ENCODE results near the gene DYRK2.
A peak's percentile ranks its signal among the peaks of the same experiment; 100 is the strongest.

DYRK2 gene

DNA sequence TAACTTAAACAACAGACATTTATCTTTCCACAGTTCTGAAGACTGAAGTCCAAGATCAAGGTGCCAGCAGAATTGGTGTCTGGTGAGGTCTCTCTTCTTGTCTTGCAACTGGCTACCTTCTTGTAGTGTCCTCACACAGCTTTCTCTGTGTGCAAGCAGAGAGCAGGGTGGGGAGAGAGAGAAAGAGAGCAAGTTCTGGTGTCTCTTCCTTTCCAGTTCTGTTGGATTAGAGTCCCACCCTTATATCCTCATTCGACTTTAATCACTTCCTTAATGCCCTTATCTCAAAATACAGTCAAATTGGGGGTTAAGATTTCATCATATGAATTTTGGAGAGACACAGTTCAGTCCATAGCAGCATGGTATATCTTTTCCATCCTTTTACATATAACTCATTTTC is 40.8 kb downstream of the DYRK2 start:
- Histone ChIP-seq H3K79me2 (ENCODE audit: control insufficient read depth, insufficient read depth, low read length, unreplicated experiment) (no peaks in the 10 kb centered on the region), H3K27ac (ENCODE audit: low read depth, low read length) (no peak overlapping the region), H3K36me3 (ENCODE audit: insufficient read depth, low read length) (no peaks in the 10 kb centered on the region), H3K27me3 (ENCODE audit: insufficient read depth, low read length) (no peaks in the 10 kb centered on the region), H3K4me1 (ENCODE audit: control insufficient read depth, insufficient read depth, low read length, unreplicated experiment) (no peaks in the 10 kb centered on the region), H2AFZ (ENCODE audit: low read length, unreplicated experiment) (no peak overlapping the region), H3K4me3 (ENCODE audit: low read depth, low read length) (no peak overlapping the region)

DNA sequence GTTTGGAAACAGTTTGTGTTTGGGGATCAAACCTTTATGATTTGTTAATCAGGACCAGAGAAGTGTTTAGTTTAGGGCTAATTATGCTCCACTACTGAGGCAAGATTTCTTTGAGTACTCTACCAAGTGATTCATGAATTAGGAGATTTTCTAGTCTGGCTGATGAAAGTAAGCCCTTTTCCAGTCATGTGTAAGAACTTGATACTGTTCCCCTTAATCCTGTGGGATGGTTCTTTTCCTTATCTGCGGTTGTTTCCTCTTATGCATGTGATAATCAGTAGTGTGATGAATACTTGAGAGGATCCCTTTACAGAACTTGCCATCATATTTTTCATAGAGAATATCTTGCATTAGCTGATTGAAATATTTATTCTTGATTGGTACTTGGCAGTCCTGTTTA is 42.1 kb downstream of the DYRK2 start:
- no peaks in the 10 kb centered on the region for H3K4me1 ChIP-seq (ENCODE audit: control insufficient read depth, insufficient read depth, low read length, unreplicated experiment)
- H3K27me3 ChIP-seq (ENCODE audit: insufficient read depth, low read length), result no peaks in the 10 kb centered on the region
- no peaks in the 10 kb centered on the region for H3K36me3 ChIP-seq (ENCODE audit: insufficient read depth, low read length)
- H3K4me3 ChIP-seq (ENCODE audit: low read depth, low read length), result no peak overlapping the region
- H2AFZ ChIP-seq (ENCODE audit: low read length, unreplicated experiment), result no peak overlapping the region
- H3K27ac ChIP-seq (ENCODE audit: low read depth, low read length), result no peak overlapping the region
- no peaks in the 10 kb centered on the region for H3K79me2 ChIP-seq (ENCODE audit: control insufficient read depth, insufficient read depth, low read length, unreplicated experiment)

DNA sequence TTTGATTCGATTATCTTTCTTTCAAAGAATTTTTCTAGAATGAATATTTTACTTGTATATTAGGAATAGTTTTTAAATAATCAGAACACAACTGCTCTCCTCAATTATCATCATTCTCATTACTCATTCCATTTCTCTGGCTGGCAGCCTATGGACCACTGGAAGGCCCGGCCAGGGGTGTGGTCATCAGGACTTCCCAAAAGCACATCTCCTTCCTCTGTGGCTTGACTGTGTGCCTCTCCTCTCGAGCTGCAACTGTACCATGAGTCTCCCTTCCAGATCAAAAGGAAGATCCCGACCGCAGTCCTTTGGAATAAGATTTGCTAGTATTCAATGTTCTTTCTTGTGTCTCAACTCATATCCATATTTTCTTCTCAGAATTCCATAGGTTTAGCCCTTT is 42.7 kb downstream of the DYRK2 start:
- H2AFZ ChIP-seq (ENCODE audit: low read length, unreplicated experiment), result no peak overlapping the region
- no peaks in the 10 kb centered on the region for H3K27me3 ChIP-seq (ENCODE audit: insufficient read depth, low read length)
- H3K79me2 ChIP-seq (ENCODE audit: control insufficient read depth, insufficient read depth, low read length, unreplicated experiment), result no peaks in the 10 kb centered on the region
- no peaks in the 10 kb centered on the region for H3K4me1 ChIP-seq (ENCODE audit: control insufficient read depth, insufficient read depth, low read length, unreplicated experiment)
- no peaks in the 10 kb centered on the region for H3K36me3 ChIP-seq (ENCODE audit: insufficient read depth, low read length)
- no peak overlapping the region for H3K4me3 ChIP-seq (ENCODE audit: low read depth, low read length)
- no peak overlapping the region for H3K27ac ChIP-seq (ENCODE audit: low read depth, low read length)

DNA sequence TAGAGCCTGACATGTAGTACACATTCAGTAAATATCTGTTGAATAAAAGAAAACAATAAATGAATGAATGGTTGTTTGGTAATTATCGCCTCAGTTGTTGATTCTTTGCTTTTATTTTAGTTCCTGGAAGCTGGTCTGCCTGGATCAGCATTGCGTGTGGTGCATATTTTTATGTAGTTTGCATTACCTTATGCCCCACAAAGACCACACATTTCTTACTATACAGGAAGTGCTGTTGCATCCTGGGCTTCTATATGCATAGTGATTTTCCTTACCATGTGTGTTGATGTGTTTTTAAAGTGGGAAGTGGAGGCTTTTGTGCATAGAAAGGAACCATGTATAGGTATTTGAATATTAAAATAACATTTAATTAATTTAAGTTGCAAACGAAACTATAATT is 43.6 kb downstream of the DYRK2 start:
- no peaks in the 10 kb centered on the region for H3K4me1 ChIP-seq (ENCODE audit: control insufficient read depth, insufficient read depth, low read length, unreplicated experiment)

DNA sequence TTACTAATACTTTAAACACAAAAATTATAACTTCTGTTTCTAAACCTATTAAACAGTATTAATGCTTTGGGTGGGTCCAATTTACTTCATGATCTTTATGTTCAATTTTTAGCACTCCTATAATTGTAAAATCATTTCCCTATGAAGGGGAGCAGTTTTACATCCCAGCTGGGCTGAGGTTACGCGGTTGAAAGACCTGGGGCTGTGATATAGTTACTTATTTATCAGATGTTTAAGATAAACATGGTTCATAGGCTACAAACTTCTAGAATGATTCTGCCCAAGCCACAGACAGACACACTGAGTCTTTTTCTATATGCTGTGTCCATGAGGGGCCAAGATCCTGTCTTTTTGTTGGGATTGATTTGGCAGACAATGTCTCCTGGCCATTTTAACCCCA is 44.4 kb downstream of the DYRK2 start:
- H3K27me3 ChIP-seq (ENCODE audit: insufficient read depth, low read length), result no peaks in the 10 kb centered on the region
- no peak overlapping the region for H3K4me3 ChIP-seq (ENCODE audit: low read depth, low read length)
- H3K36me3 ChIP-seq (ENCODE audit: insufficient read depth, low read length), result no peaks in the 10 kb centered on the region
- no peaks in the 10 kb centered on the region for H3K4me1 ChIP-seq (ENCODE audit: control insufficient read depth, insufficient read depth, low read length, unreplicated experiment)
- H3K79me2 ChIP-seq (ENCODE audit: control insufficient read depth, insufficient read depth, low read length, unreplicated experiment), result no peaks in the 10 kb centered on the region
- H2AFZ ChIP-seq (ENCODE audit: low read length, unreplicated experiment), result no peak overlapping the region
- no peak overlapping the region for H3K27ac ChIP-seq (ENCODE audit: low read depth, low read length)

More for the DNA sequence above, 43.6 kb downstream of the DYRK2 start:
- Histone ChIP-seq H2AFZ (ENCODE audit: low read length, unreplicated experiment) (no peak overlapping the region), H3K27ac (ENCODE audit: low read depth, low read length) (no peak overlapping the region), H3K36me3 (ENCODE audit: insufficient read depth, low read length) (no peaks in the 10 kb centered on the region), H3K79me2 (ENCODE audit: control insufficient read depth, insufficient read depth, low read length, unreplicated experiment) (no peaks in the 10 kb centered on the region), H3K27me3 (ENCODE audit: insufficient read depth, low read length) (no peaks in the 10 kb centered on the region), H3K4me3 (ENCODE audit: low read depth, low read length) (no peak overlapping the region)

DNA sequence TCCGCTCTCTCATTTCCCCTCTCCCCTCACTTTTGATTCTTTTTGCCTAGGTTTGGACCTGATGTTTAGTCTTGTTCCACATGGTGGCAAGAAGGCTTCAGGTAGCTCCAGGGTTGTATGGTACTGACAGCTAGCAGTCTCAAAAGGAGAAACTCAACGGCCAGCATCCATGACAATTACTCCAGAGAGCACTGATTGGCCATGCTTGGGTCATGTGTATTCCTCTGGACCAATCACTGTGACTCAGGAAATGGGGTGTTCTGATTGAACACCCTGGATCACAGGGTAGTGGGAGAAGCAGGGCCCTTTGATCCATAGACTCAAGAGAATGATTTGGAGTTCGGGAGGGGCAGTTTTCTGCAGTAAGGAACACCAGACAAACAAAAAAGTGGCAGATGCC is 45.3 kb downstream of the DYRK2 start:
- no peak overlapping the region for H2AFZ ChIP-seq (ENCODE audit: low read length, unreplicated experiment)
- H3K79me2 ChIP-seq (ENCODE audit: control insufficient read depth, insufficient read depth, low read length, unreplicated experiment), result no peaks in the 10 kb centered on the region
- H3K36me3 ChIP-seq (ENCODE audit: insufficient read depth, low read length), result no peaks in the 10 kb centered on the region
- peaks cover under 1% of the 10 kb centered on the region for H3K4me1 ChIP-seq (ENCODE audit: control insufficient read depth, insufficient read depth, low read length, unreplicated experiment)
- no peak overlapping the region for H3K27ac ChIP-seq (ENCODE audit: low read depth, low read length)
- no peaks in the 10 kb centered on the region for H3K27me3 ChIP-seq (ENCODE audit: insufficient read depth, low read length)
- H3K4me3 ChIP-seq (ENCODE audit: low read depth, low read length), result no peak overlapping the region

DNA sequence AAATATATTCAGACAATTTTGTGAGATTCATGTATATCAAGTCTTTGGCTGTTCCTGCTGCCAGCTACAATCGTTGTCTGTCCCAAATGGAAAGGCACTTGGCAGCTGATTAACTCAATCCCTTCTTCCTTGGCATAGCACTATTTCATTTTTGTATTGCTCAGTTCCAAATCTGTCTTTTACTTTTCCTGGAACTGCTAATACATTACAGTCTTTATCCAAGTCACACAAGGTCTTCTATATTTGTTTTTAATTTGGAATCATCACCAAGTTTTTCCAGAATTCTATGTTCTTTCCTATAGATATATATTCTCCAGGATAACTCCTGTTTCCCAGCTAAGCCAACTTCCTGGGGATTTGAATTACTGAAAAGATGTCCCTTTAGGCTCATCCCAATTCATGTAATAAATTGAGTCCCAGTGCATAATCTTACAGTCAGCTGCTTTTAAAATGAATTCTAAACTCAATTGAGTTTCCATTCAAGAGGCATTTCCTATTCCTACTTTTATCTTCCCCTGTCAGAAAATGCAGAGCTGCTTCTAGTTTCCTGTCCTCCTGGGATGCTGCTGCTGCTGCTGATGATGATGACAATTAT is 45.9 kb downstream of the DYRK2 start:
- H2AFZ ChIP-seq (ENCODE audit: low read length, unreplicated experiment), result no peak overlapping the region
- H3K4me3 ChIP-seq (ENCODE audit: low read depth, low read length), result no peak overlapping the region
- peaks cover 5% of the 10 kb centered on the region for H3K4me1 ChIP-seq (ENCODE audit: control insufficient read depth, insufficient read depth, low read length, unreplicated experiment)
- H3K36me3 ChIP-seq (ENCODE audit: insufficient read depth, low read length), result no peaks in the 10 kb centered on the region
- H3K79me2 ChIP-seq (ENCODE audit: control insufficient read depth, insufficient read depth, low read length, unreplicated experiment), result no peaks in the 10 kb centered on the region
- H3K27me3 ChIP-seq (ENCODE audit: insufficient read depth, low read length), result no peaks in the 10 kb centered on the region
- H3K27ac ChIP-seq (ENCODE audit: low read depth, low read length), result no peak overlapping the region

DNA sequence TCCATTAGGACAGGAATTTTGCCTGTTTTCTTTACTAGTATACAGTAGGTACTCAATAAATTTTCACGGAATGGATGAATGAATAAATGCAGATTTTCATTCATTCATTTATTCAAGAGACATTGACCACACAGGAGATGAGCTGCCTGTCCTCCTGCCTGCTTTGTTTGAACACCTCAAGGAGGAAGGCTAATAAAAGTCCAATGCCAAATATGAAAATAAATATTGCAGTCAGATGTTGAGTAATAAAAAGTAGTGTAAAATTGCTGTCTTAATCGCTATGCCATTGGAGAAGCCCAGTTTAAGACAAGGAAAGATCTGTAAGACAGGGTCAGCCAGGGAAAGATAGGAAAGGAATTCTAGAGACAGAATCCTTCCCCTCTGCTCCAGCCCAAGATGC is 47.4 kb downstream of the DYRK2 start:
- Histone ChIP-seq H3K4me1 (ENCODE audit: control insufficient read depth, insufficient read depth, low read length, unreplicated experiment) (peaks cover 9% of the 10 kb centered on the region), H3K27ac (ENCODE audit: low read depth, low read length) (no peak overlapping the region), H3K79me2 (ENCODE audit: control insufficient read depth, insufficient read depth, low read length, unreplicated experiment) (no peaks in the 10 kb centered on the region), H3K4me3 (ENCODE audit: low read depth, low read length) (no peak overlapping the region), H2AFZ (ENCODE audit: low read length, unreplicated experiment) (no peak overlapping the region), H3K36me3 (ENCODE audit: insufficient read depth, low read length) (no peaks in the 10 kb centered on the region), H3K27me3 (ENCODE audit: insufficient read depth, low read length) (no peaks in the 10 kb centered on the region)

DNA sequence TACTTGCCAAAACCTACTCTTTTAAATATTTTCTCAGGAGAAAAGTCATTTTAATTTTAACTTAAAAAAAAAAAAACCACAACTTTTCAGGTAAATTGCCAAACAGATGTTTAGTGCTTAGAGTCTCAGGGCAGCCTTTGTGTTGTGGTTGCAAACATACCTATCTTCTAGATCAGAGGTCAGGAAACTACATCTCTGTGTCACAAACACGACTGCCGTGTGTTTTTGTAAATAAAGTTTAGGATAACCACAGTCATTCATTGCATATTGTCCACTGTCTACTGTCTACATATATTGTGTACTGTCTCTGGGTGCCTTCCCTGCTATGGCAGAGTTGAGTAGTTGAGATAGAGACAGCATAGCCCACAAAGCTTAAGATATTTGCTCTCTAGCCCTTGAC is 48.9 kb downstream of the DYRK2 start:
- no peak overlapping the region for H3K4me3 ChIP-seq (ENCODE audit: low read depth, low read length)
- no peak overlapping the region for H2AFZ ChIP-seq (ENCODE audit: low read length, unreplicated experiment)
- H3K4me1 ChIP-seq (ENCODE audit: control insufficient read depth, insufficient read depth, low read length, unreplicated experiment), result peaks cover 17% of the 10 kb centered on the region
- H3K36me3 ChIP-seq (ENCODE audit: insufficient read depth, low read length), result no peaks in the 10 kb centered on the region
- no peaks in the 10 kb centered on the region for H3K79me2 ChIP-seq (ENCODE audit: control insufficient read depth, insufficient read depth, low read length, unreplicated experiment)
- no peak overlapping the region for H3K27ac ChIP-seq (ENCODE audit: low read depth, low read length)
- H3K27me3 ChIP-seq (ENCODE audit: insufficient read depth, low read length), result no peaks in the 10 kb centered on the region

DNA sequence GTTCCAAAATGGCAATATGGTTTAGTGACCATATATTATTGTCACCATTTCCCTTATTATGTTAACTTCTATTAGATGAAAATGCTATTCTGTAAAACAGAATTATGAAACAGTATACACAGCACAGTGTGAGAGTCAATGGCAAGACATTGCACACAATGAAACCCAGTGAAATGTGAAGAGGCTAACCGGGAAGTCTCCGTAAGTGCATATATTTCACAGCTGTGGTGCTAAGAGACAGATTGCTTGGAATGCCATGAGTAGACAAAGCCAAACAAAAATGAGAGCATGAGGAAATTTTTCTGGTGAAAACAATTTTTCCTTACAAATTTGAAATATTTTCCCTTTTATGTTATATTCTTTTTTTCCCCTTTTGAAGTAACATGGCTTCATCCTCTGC is 49.4 kb downstream of the DYRK2 start:
- Histone ChIP-seq H3K4me1 (ENCODE audit: control insufficient read depth, insufficient read depth, low read length, unreplicated experiment) (peaks cover 17% of the 10 kb centered on the region), H2AFZ (ENCODE audit: low read length, unreplicated experiment) (peak overlapping the region; percentile 83), H3K27ac (ENCODE audit: low read depth, low read length) (no peak overlapping the region), H3K36me3 (ENCODE audit: insufficient read depth, low read length) (no peaks in the 10 kb centered on the region), H3K79me2 (ENCODE audit: control insufficient read depth, insufficient read depth, low read length, unreplicated experiment) (no peaks in the 10 kb centered on the region), H3K27me3 (ENCODE audit: insufficient read depth, low read length) (no peaks in the 10 kb centered on the region), H3K4me3 (ENCODE audit: low read depth, low read length) (no peak overlapping the region; the same call in 1 of the 2 replicates)

DNA sequence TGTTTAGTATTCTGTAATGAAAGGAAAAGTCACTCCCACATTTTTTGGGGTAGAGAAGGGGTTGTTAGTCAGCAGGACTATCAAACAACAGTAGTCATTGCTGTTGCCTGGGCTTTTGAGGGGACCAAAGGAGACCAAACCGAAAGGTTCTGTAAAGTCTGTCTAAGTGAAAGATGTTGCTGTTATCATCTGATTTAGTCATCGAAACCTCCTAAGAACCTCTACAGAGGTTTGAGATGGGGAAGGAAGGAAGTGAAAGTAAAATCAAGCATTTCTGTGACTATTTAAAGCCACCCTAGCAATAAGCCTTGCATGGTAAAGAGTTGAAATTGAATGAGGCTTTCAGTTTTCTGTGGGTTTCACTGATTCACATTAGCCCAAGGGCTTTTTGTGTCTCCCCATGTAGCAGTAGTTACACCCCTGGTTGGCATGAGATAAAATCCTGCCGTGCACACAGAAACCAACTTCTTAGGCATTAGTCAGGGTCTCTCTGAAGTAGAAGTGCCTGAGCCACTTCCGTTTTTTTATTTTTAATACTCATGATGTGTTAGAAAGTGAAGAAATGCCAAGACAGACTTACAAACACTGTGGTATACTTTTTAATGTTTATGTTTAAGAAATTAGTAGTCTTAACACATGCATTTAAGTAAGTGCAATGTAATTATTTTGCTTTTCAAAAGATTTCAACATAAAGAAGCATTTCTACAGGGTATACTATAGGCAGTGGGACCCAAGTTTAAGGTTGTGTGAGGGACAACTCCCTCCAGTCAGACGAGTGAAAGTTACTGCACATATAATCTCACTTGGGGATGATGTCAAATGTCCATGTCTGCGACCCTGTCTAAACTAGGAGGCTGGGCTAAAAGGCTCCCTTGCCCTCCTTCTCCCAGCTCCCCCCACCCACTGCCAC is 50.4 kb downstream of the DYRK2 start:
- H3K27ac ChIP-seq (ENCODE audit: low read depth, low read length), result peak overlapping the region; percentile 62
- peak overlapping the region; percentile 83 for H2AFZ ChIP-seq (ENCODE audit: low read length, unreplicated experiment)
- H3K36me3 ChIP-seq (ENCODE audit: insufficient read depth, low read length), result no peaks in the 10 kb centered on the region
- H3K27me3 ChIP-seq (ENCODE audit: insufficient read depth, low read length), result no peaks in the 10 kb centered on the region
- peaks cover 17% of the 10 kb centered on the region for H3K4me1 ChIP-seq (ENCODE audit: control insufficient read depth, insufficient read depth, low read length, unreplicated experiment)
- no peaks in the 10 kb centered on the region for H3K79me2 ChIP-seq (ENCODE audit: control insufficient read depth, insufficient read depth, low read length, unreplicated experiment)
- peak overlapping the region; percentile 73 for H3K4me3 ChIP-seq (ENCODE audit: low read depth, low read length)
